ENCODE measurements around the gene OR52E1. TPM values are rescaled to one million over a fixed set of nuclear protein-coding genes. Genes with fewer than 3 reads are reported as not detected.

Gene OR52E1
- total RNA-seq, 1 experiment from 2014 or later, result not detected

DNA sequence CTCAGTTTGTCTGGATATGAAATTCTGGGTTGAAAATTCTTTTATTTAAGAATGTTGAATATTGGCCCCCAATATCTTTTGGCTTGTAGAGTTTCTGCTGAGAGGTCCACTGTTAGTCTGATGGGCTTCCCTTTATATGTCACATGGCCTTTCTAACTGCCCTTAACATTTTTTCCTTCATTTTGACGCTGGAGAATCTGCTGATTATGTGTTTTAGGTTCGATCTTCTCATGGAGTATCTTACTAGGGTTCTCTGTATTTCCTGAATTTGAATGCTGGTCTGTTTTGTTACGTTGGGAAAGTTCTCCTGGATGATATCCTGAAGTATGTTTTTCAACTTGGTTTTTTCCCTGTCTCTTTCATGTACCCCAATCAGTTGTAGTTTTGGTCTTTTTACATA, 46.0 kb downstream of the OR52E1 start:
- no peak for DNase-seq (ENCODE audit: low read depth)

DNA sequence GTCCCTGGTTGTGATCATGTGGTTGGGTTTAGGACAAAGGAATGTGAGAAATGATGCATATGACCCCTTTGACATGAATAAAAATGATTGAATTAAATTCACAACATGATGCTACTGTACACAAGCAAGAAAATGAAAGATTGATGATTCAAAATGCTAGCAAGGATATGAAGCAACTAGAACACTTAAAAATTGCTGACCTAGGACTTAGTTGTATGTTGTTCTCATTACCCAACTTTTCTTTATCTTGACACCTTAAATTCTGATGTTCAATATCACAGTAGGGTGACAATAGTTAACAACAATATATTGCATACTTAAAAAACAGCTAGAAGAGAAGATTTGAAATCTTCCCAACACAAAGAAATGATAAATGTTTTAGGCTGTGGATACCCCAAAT, 48.2 kb downstream of the OR52E1 start:
- DNase-seq (ENCODE audit: low read depth), result no peak

DNA sequence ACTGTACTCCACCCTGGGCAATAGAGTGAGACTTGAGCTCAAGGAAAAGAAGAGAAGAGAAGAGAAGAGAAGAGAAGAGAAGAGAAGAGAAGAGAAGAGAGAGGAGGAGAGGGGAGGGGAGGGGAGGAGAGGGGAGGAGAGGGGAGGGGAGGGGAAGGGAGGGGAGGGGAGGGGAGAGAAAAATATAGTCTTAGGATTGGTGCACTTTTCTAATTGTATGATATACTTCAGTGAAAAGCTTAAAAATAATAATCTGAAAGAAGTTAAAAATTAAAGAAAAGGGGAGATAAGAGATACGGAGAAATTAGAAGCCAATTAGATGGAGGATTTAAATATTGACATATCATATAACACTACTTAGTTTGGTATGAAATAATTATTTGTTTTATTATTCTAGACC, 49.5 kb downstream of the OR52E1 start:
- no peak for DNase-seq (ENCODE audit: low read depth)

Other genes starting within 250 kb of the OR52E1 start
- not detected in 2 replicates for gene OR51F2, start 248.3 kb upstream of the OR52E1 start, total RNA-seq (2014; rRNA removed; shearing (Covaris generic))
- gene OR51S1, start 220.4 kb upstream of the OR52E1 start, total RNA-seq (2014; rRNA removed; shearing (Covaris generic)), result not detected in 2 replicates
- gene OR51T1, start 187.7 kb upstream of the OR52E1 start, total RNA-seq (2014; rRNA removed; shearing (Covaris generic)), result not detected in 2 replicates
- gene OR51A7, start 165.8 kb upstream of the OR52E1 start, total RNA-seq (2014; rRNA removed; shearing (Covaris generic)), result not detected in 2 replicates
- gene OR51G2, start 150.2 kb upstream of the OR52E1 start, total RNA-seq (2014; rRNA removed; shearing (Covaris generic)), result not detected in 2 replicates
- not detected in 2 replicates for gene OR51G1, start 145.2 kb upstream of the OR52E1 start, total RNA-seq (2014; rRNA removed; shearing (Covaris generic))
- not detected in 2 replicates for gene OR51A4, start 122.0 kb upstream of the OR52E1 start, total RNA-seq (2014; rRNA removed; shearing (Covaris generic))
- not detected in 2 replicates for gene OR51A2, start 113.9 kb upstream of the OR52E1 start, total RNA-seq (2014; rRNA removed; shearing (Covaris generic))
- not detected in 2 replicates for gene OR51L1, start 74.7 kb upstream of the OR52E1 start, total RNA-seq (2014; rRNA removed; shearing (Covaris generic))
- not detected in 2 replicates for gene OR52J3, start 23.0 kb upstream of the OR52E1 start, total RNA-seq (2014; rRNA removed; shearing (Covaris generic))
- not detected in 2 replicates for gene OR52E2, start 9.9 kb upstream of the OR52E1 start, total RNA-seq (2014; rRNA removed; shearing (Covaris generic))
- gene OR52A5, start 68.8 kb downstream of the OR52E1 start, total RNA-seq (2014; rRNA removed; shearing (Covaris generic)), result not detected in 2 replicates
- not detected in 2 replicates for gene OR52A1, start 85.2 kb downstream of the OR52E1 start, total RNA-seq (2014; rRNA removed; shearing (Covaris generic))
- not detected in 2 replicates for gene OR51V1, start 131.1 kb downstream of the OR52E1 start, total RNA-seq (2014; rRNA removed; shearing (Covaris generic))
- gene HBB, start 157.5 kb downstream of the OR52E1 start, total RNA-seq (2014; rRNA removed; shearing (Covaris generic)), result not detected in 2 replicates
- not detected in 2 replicates for gene HBD, start 164.9 kb downstream of the OR52E1 start, total RNA-seq (2014; rRNA removed; shearing (Covaris generic))
- not detected in 2 replicates for gene HBG1, start 180.3 kb downstream of the OR52E1 start, total RNA-seq (2014; rRNA removed; shearing (Covaris generic))
- 1.3 TPM in 1 of 2 replicates, not detected in the other for gene HBG2, start 185.2 kb downstream of the OR52E1 start, total RNA-seq (2014; rRNA removed; shearing (Covaris generic))
- 4.6 and 6.4 TPM in 2 replicates for gene HBE1, start 200.4 kb downstream of the OR52E1 start, total RNA-seq (2014; rRNA removed; shearing (Covaris generic))
- gene OR51B4, start 232.4 kb downstream of the OR52E1 start, total RNA-seq (2014; rRNA removed; shearing (Covaris generic)), result not detected in 2 replicates

All from RPMI7951 (cell line).